Right lobe of liver (tissue), 6 donors: ENCODE data around the gene TMEM248. TPM values are rescaled to one million over a fixed set of nuclear protein-coding genes. Genes with fewer than 3 reads are reported as not detected.

Source experiments
- ATAC-seq, 4 donors: fragments of 200-7000 bp; cut with Tn5 transposase; one replicate each; pipeline ENCODE4 v1.9.1; 2020; ENCODE audit warnings: mild to moderate bottlenecking in 4 of 4, moderate library complexity in 4 of 4
- DNase-seq, 3 donors: peaks; one replicate each; pipeline ENCODE4 v3.0.0-alpha.2; 2020
- H3K27ac ChIP-seq, 3 donors: fragments of 200-600 bp; one replicate each; pipeline ENCODE4 v1.8.0; 2022
- H3K27me3 ChIP-seq, 2 donors: fragments of 200-600 bp; one replicate each; pipeline ENCODE4 v1.8.0; 2022
- H3K36me3 ChIP-seq, 4 donors: fragments of 200-600 bp; sonication (generic) in 1 of 4; one replicate each; pipeline versions ENCODE4 v1.5.1 to v1.8.0; 2017 to 2022; ENCODE audit warnings: control low read depth in 1 of 4
- H3K4me1 ChIP-seq, 4 donors: fragments of 200-600 bp; sonication (generic) in 1 of 4; one replicate each; pipeline versions ENCODE4 v1.5.1 to v1.8.0; 2017 to 2022; ENCODE audit warnings: control low read depth in 1 of 4
- H3K4me3 ChIP-seq, 3 donors: fragments of 200-600 bp; one replicate each; pipeline ENCODE4 v1.8.0; 2022
- H3K9me3 ChIP-seq, 4 donors: fragments of 200-600 bp; sonication (generic) in 1 of 4; one replicate each; pipeline versions ENCODE4 v1.5.1 to v1.8.0; 2017 to 2022; ENCODE audit warnings: control low read depth in 1 of 4
- POLR2A ChIP-seq: fragments of 450-650 bp; IDR thresholded peaks from one replicate; pipeline ENCODE4 v1.6.1; 2017; ENCODE audit warnings: antibody characterized with exemption, mild to moderate bottlenecking
- WGBS: methylation state at CpG from one replicate; pipeline ENCODE4 v1.1.6; 2018; ENCODE audit warnings: low coverage, low lambda C conversion rate; ENCODE audit not compliant: insufficient coverage; ENCODE audit errors: missing lambda C conversion rate; 5-methylcytosine and 5-hydroxymethylcytosine counted together
- intact Hi-C, 2 donors: fragments of 100-400 bp; cut with DNase I; formaldehyde crosslinking; loops; one replicate each; pipeline versions ENCODE4 v1.11.2 to v1.14.1; 2022
- total RNA-seq, 6 experiments: library from RNA; depleted of rRNA in 2 of 6; stranded (reverse); fragments of >200 nt in 2 of 6; fragmentation: NEBNext Ultra II Directional in 3 of 6; extraction: Animal tissue kit (Norgen Biotek cat#: 25700) in 3 of 6; gene quantifications; one replicate each; pipeline versions ENCODE4 v1.1.0 to v1.2.4, GENCODE V29; 2016 to 2023
- TF ChIP-seq, protein P1 (sequence below), 4 donors: fragments of 200-600 bp in 3 of 4; fragments of 450-650 bp in 1 of 4; IDR thresholded peaks; one replicate each; pipeline versions ENCODE4 v1.5.1 to v1.8.0; 2016 to 2022; ENCODE audit warnings: antibody characterized with exemption in 4 of 4, mild to moderate bottlenecking in 2 of 4
- donor health status: DM: no; HTN: yes; CAD: no.
- donor health status: DM: no; HTN: no; CAD: no.
- donor health status: DM: no; HTN: no; CAD: no.
- donor health status: DM: no; HTN: yes; CAD: no.
- donor health status: DM: no; HTN: yes; CAD: no.

TMEM248 gene
- total RNA-seq, 6 experiments from 2014 or later, result 53.3 to 76.5 (median 63.2) TPM

DNA sequence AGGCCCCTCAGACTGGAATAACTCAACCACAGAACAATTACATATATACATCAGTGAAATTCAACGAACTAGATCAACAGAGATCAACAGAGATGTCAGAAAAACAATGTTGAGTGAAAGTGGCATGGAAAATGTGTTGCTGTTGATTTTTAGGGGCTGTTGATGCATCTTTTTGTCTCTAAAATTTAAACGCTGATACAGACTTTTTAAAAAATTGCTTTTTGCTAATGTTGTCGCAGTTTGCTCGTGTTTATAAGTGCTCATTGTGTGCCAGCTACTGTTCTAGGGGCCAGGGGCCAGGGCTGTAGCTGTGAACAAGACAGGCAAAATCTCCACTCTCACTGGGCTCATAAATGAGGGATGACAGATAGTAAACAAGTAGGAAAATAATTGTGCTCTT is 18.3 kb downstream of the TMEM248 start:
- intact Hi-C loops, result no loop called here
- Histone ChIP-seq H3K4me3 (no peak overlapping the region), H3K27me3 (no peaks in the 10 kb centered on the region), H3K36me3 (peaks cover 0 to 33% (median 4%) of the 10 kb centered on the region in 4 donors), H3K9me3 (no peaks in the 10 kb centered on the region), H3K4me1 (no peaks in the 10 kb centered on the region), H3K27ac (no peak overlapping the region)
- no peak for DNase-seq
- TF ChIP-seq, protein P1, sequence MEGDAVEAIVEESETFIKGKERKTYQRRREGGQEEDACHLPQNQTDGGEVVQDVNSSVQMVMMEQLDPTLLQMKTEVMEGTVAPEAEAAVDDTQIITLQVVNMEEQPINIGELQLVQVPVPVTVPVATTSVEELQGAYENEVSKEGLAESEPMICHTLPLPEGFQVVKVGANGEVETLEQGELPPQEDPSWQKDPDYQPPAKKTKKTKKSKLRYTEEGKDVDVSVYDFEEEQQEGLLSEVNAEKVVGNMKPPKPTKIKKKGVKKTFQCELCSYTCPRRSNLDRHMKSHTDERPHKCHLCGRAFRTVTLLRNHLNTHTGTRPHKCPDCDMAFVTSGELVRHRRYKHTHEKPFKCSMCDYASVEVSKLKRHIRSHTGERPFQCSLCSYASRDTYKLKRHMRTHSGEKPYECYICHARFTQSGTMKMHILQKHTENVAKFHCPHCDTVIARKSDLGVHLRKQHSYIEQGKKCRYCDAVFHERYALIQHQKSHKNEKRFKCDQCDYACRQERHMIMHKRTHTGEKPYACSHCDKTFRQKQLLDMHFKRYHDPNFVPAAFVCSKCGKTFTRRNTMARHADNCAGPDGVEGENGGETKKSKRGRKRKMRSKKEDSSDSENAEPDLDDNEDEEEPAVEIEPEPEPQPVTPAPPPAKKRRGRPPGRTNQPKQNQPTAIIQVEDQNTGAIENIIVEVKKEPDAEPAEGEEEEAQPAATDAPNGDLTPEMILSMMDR (IDR thresholded peaks at IDR 0.05), result no peak
- WGBS, result 86% methylated on average over 4 of the region's 4 CpGs
- ATAC-seq, result no peak

DNA sequence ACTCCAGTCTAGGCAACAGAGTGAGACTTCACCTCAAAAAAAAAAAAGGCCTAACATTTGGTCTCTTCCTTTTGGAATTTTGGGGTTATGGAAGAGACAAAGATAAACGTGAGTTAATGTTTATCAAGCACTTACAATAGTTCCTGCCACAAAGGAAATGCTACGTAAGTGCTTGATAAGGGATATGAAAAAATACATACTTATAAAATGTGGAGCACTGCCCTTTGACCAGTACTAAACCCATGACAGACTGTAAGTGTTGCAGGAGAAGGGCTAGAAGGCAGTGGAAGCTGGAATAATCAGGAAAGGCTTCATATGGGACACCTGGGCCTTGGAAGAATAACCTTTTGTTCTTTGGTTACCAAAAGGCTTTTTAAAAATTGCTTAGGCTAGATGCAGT is 25.5 kb downstream of the TMEM248 start:
- TF ChIP-seq, protein P1 (IDR thresholded peaks at IDR 0.05), result no peak
- TF ChIP-seq POLR2A, result no peak
- no peaks in the 10 kb centered on the region for H3K4me1 ChIP-seq
- 37% methylated on average over 2 of the region's 2 CpGs for WGBS
- H3K27ac ChIP-seq, result no peak overlapping the region
- no peak for DNase-seq
- peak; percentile 53 to 87 (median 78) for ATAC-seq
- intact Hi-C loops, result no loop called here
- H3K4me3 ChIP-seq, result no peak overlapping the region
- peaks cover 0 to 93% (median 39%) of the 10 kb centered on the region in 4 donors for H3K36me3 ChIP-seq
- H3K9me3 ChIP-seq, result no peaks in the 10 kb centered on the region
- no peaks in the 10 kb centered on the region for H3K27me3 ChIP-seq

DNA sequence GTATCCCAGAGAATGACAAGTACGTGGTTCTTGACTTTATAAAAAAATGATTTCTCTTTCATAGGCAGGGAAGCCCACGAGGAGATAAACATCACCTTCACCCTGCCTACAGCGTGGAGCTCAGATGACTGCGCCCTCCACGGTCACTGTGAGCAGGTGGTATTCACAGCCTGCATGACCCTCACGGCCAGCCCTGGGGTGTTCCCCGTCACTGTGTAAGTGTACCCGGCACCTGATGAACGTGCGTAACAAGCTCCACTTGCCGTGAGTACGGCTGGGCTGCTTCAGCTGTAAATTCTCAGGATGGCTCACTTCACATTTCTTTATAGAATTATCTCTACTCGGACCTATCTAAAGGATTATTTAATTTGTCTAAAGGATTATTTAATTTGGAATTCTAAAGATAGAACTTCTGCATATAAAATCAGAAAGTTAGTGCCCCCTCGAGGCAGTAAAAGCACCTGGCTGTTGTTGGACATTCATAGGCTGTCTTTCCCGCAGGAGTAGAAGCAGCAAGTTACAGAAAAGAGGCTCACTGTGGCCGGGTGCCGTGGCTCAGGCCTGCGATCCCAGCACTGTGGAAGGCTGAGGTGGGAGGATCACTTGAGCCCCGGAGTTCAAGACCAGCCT is 27.6 kb downstream of the TMEM248 start:
- DNase-seq (no peak), ATAC-seq (no peak)
- Histone ChIP-seq H3K27ac (no peak overlapping the region), H3K27me3 (no peaks in the 10 kb centered on the region), H3K9me3 (no peaks in the 10 kb centered on the region), H3K4me3 (no peak overlapping the region), H3K4me1 (no peaks in the 10 kb centered on the region), H3K36me3 (peaks cover 0 to 93% (median 43%) of the 10 kb centered on the region in 4 donors)
- intact Hi-C loops, result no loop called here
- TF ChIP-seq, protein P1 (IDR thresholded peaks at IDR 0.05), result no peak
- TF ChIP-seq POLR2A, result no peak
- WGBS, result 91% methylated on average over 10 of the region's 19 CpGs

DNA sequence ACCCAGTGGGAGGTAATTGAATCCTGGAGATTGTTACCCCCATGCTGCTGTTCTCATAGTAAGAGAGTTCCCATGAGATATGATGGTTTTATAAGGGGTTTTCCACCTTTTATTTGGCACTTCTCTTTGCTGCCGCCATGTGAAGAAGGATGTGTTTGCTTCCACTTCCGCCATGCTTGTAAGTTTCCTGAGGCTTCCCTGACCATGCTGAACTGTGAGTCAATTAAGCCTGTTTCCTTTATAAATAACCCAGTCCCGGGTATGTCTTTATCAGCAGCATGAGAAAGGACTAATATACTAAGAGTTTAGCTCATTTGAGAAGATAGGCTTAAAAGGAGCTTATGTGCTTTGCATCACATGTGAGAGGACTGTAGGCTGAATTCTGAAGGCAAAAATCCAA is 29.3 kb downstream of the TMEM248 start:
- Histone ChIP-seq H3K4me1 (no peaks in the 10 kb centered on the region), H3K36me3 (peaks cover 0 to 93% (median 43%) of the 10 kb centered on the region in 4 donors)
- intact Hi-C loops, result no loop called here

More for the DNA sequence above, 29.3 kb downstream of the TMEM248 start:
- ATAC-seq, result no peak
- H3K27ac ChIP-seq, result no peak overlapping the region
- no peak for DNase-seq
- H3K4me3 ChIP-seq, result no peak overlapping the region
- no peaks in the 10 kb centered on the region for H3K27me3 ChIP-seq
- no peak for TF ChIP-seq POLR2A
- TF ChIP-seq, protein P1 (IDR thresholded peaks at IDR 0.05), result no peak
- 48% methylated on average over 3 of the region's 3 CpGs for WGBS
- no peaks in the 10 kb centered on the region for H3K9me3 ChIP-seq
